HCT116 (cell line): ENCODE results near the gene SPI1. TPM values are rescaled to one million over a fixed set of nuclear protein-coding genes. Genes with fewer than 3 reads are reported as not detected.

Experiments used
- ATAC-seq: fragments of 200-7000 bp; cut with Tn5 transposase; 2 replicates; pipeline ENCODE4 v1.9.1; 2020; ENCODE audit warnings: mild to moderate bottlenecking, moderate library complexity
- BruUV-seq: library from RNA; stranded (reverse); fragments of 400-500 nt; replicated peaks from 2 replicates; lab custom pipeline; 2021; lab: Mats Ljungman, UMichigan
- CTCF ChIA-PET: fragments of 300-600 bp; sonication (Branson Sonifier 250); formaldehyde crosslinking; loops from one replicate; lab custom pipeline; 2021; ENCODE audit warnings: antibody characterized with exemption; lab: Charles Lee
- POLR2A ChIA-PET: fragments of 300-600, 350-600 bp; sonication (Branson Sonifier 250); formaldehyde crosslinking; loops from one replicate; lab custom pipeline; 2021; ENCODE audit warnings: antibody characterized with exemption; lab: Charles Lee
- RAD21 ChIA-PET, 2 experiments: fragments of 300-600 bp; sonication (Branson Sonifier 250); formaldehyde crosslinking; loops; one replicate each; lab custom pipeline; 2023; ENCODE audit warnings: low total read pairs in 2 of 2; ENCODE audit not compliant: uncharacterized antibody in 2 of 2, unreplicated experiment in 2 of 2, low non-redundant PET in 1 of 2; lab: Charles Lee
- DNase-seq: peaks from one replicate; pipeline ENCODE4 v3.0.0-alpha.2; 2010; ENCODE audit warnings: low read depth, low spot score
- H2AFZ ChIP-seq: fragments of 200-600 bp; shearing (Covaris generic), sonication (generic); 2 replicates; pipeline ENCODE4 v1.6.1; 2017; ENCODE audit warnings: low read depth, mixed run types, mixed read lengths, antibody characterized with exemption, low read length; ENCODE audit not compliant: poor library complexity, severe bottlenecking
- H3K27ac ChIP-seq: 2 replicates; pipeline ENCODE4 v1.5.1; 2012; ENCODE audit warnings: low read depth, low read length
- H3K27me3 ChIP-seq: fragments of 200-600 bp; sonication (generic); 2 replicates; pipeline ENCODE4 v1.6.1; 2016; ENCODE audit warnings: mixed run types, low read length, mixed read lengths; ENCODE audit not compliant: insufficient read depth
- H3K36me3 ChIP-seq, 2 experiments: fragments of 200-500 bp in 1 of 2; fragments of 200-600 bp in 1 of 2; sonication (Bioruptor generic) in 1 of 2; sonication (generic) in 1 of 2; 2 replicates each; pipeline versions ENCODE4 v1.5.1 to v1.6.1; 2014 to 2016; ENCODE audit warnings: low read length in 2 of 2, inconsistent platforms in 1 of 2, mixed read lengths in 1 of 2, mixed run types in 1 of 2; ENCODE audit not compliant: insufficient read depth in 2 of 2, control insufficient read depth in 1 of 2
- H3K4me1 ChIP-seq, 2 experiments: fragments of 200-600 bp in 1 of 2; sonication (generic) in 1 of 2; 2 replicates each; pipeline versions ENCODE4 v1.5.1 to v1.6.1; 2012 to 2017; ENCODE audit warnings: low read length in 2 of 2, inconsistent platforms in 1 of 2, mild to moderate bottlenecking in 1 of 2, mixed read lengths in 1 of 2, mixed run types in 1 of 2, moderate library complexity in 1 of 2; ENCODE audit not compliant: insufficient read depth in 2 of 2, control insufficient read depth in 1 of 2
- H3K4me2 ChIP-seq: fragments of 200-600 bp; sonication (generic); 2 replicates; pipeline ENCODE4 v1.6.1; 2017; ENCODE audit warnings: mixed run types, low read length, mixed read lengths
- H3K4me3 ChIP-seq, 2 experiments: fragments of 200-600 bp in 1 of 2; sonication (generic) in 1 of 2; replicated peaks in 1 of 2; 2 replicates each; pipeline ENCODE4 v1.5.1; 2011 to 2016; ENCODE audit warnings: low read length in 2 of 2, control low read depth in 1 of 2, low read depth in 1 of 2, mild to moderate bottlenecking in 1 of 2, mixed read lengths in 1 of 2, mixed run types in 1 of 2
- H3K79me2 ChIP-seq: fragments of 200-600 bp; sonication (generic); 2 replicates; pipeline ENCODE4 v1.6.1; 2017; ENCODE audit warnings: mild to moderate bottlenecking, mixed run types, low read length, moderate library complexity, mixed read lengths; ENCODE audit not compliant: insufficient read depth
- H3K9ac ChIP-seq: fragments of 200-600 bp; sonication (generic); 2 replicates; pipeline ENCODE4 v1.6.1; 2016; ENCODE audit warnings: low read length, mixed read lengths
- H3K9me2 ChIP-seq: fragments of 200-600 bp; sonication (generic), shearing (Covaris generic); 2 replicates; pipeline ENCODE4 v1.6.1; 2017; ENCODE audit warnings: mixed run types, mild to moderate bottlenecking, moderate library complexity; ENCODE audit not compliant: insufficient read depth
- H3K9me3 ChIP-seq, 2 experiments: fragments of 200-500 bp in 1 of 2; fragments of 200-600 bp in 1 of 2; sonication (Bioruptor generic) in 1 of 2; sonication (generic) in 1 of 2; 2 replicates each; pipeline ENCODE4 v1.6.1; 2014 to 2017; ENCODE audit warnings: low read length in 2 of 2, mixed read lengths in 2 of 2, inconsistent platforms in 1 of 2, low read depth in 1 of 2, mild to moderate bottlenecking in 1 of 2, mixed run types in 1 of 2, moderate library complexity in 1 of 2; ENCODE audit not compliant: control insufficient read depth in 1 of 2, insufficient read depth in 1 of 2
- H4K20me1 ChIP-seq: fragments of 200-600 bp; sonication (generic), shearing (Covaris generic); 2 replicates; pipeline ENCODE4 v1.6.1; 2017; ENCODE audit warnings: mixed run types, mild to moderate bottlenecking, moderate library complexity; ENCODE audit not compliant: insufficient read depth
- ATF3 ChIP-seq: IDR thresholded peaks from 2 replicates; pipeline ENCODE4 v1.6.1; 2012
- CBX3 ChIP-seq: IDR thresholded peaks from 2 replicates; pipeline ENCODE4 v1.6.1; 2012; ENCODE audit warnings: low read depth
- CTCF ChIP-seq, 3 experiments: fragments of 200-600 bp in 1 of 3; sonication (generic) in 1 of 3; IDR thresholded peaks in 2 of 3; conservative IDR thresholded peaks in 1 of 3; 2 replicates each; pipeline ENCODE4 v1.5.1; 2012 to 2017; ENCODE audit warnings: low read depth in 2 of 3, low read length in 2 of 3, antibody characterized with exemption in 1 of 3, borderline replicate concordance in 1 of 3, control low read depth in 1 of 3, mild to moderate bottlenecking in 1 of 3, mixed read lengths in 1 of 3, mixed run types in 1 of 3, moderate library complexity in 1 of 3; ENCODE audit not compliant: insufficient read depth in 1 of 3
- EGR1 ChIP-seq: IDR thresholded peaks from 2 replicates; pipeline ENCODE4 v1.6.1; 2012; ENCODE audit warnings: low read depth
- ELF1 ChIP-seq: IDR thresholded peaks from 2 replicates; pipeline ENCODE4 v1.6.1; 2012; ENCODE audit warnings: low read depth, borderline replicate concordance
- EZH2 ChIP-seq: fragments of 200-600 bp; sonication (generic); IDR thresholded peaks from 2 replicates; pipeline ENCODE4 v1.6.1; 2017; ENCODE audit warnings: antibody characterized with exemption, mixed run types
- EZH2phosphoT487 ChIP-seq: fragments of 200-600 bp; IDR thresholded peaks from 2 replicates; pipeline ENCODE4 v1.6.1; 2018; ENCODE audit warnings: antibody characterized with exemption, borderline replicate concordance
- JUND ChIP-seq: IDR thresholded peaks from 2 replicates; pipeline ENCODE4 v1.6.1; 2012
- MAX ChIP-seq: IDR thresholded peaks from 2 replicates; pipeline ENCODE4 v1.6.1; 2012
- POLR2AphosphoS5 ChIP-seq: IDR thresholded peaks from 2 replicates; pipeline ENCODE4 v1.6.1; 2011; ENCODE audit warnings: mild to moderate bottlenecking, low read depth, low read length, moderate library complexity
- RAD21 ChIP-seq: IDR thresholded peaks from 2 replicates; pipeline ENCODE4 v1.6.1; 2012; ENCODE audit warnings: low read depth, mild to moderate bottlenecking
- SIN3A ChIP-seq: IDR thresholded peaks from 2 replicates; pipeline ENCODE4 v1.6.1; 2012; ENCODE audit warnings: low read depth
- SRF ChIP-seq: IDR thresholded peaks from 2 replicates; pipeline ENCODE4 v1.6.1; 2012; ENCODE audit warnings: low read depth
- TCF7L2 ChIP-seq: IDR thresholded peaks from 2 replicates; pipeline ENCODE4 v1.7.0; 2011; ENCODE audit warnings: borderline replicate concordance, inconsistent platforms; ENCODE audit not compliant: insufficient read depth, insufficient read length; ENCODE audit errors: extremely low read depth
- YY1 ChIP-seq: IDR thresholded peaks from 2 replicates; pipeline ENCODE4 v1.6.1; 2011; ENCODE audit warnings: low read length, low read depth, moderate library complexity, mild to moderate bottlenecking; ENCODE audit not compliant: insufficient replicate concordance; ENCODE audit errors: extremely low read depth
- ZFX ChIP-seq: fragments of 450-650 bp; IDR thresholded peaks from 2 replicates; pipeline ENCODE4 v1.6.1; 2017
- ZNF274 ChIP-seq: fragments of 200-500 bp; sonication (Bioruptor generic); IDR thresholded peaks from 2 replicates; pipeline ENCODE4 v1.6.1; 2014; ENCODE audit warnings: mild to moderate bottlenecking, low read depth, low read length, inconsistent platforms
- intact Hi-C: fragments of 100-400 bp; cut with micrococcal nuclease; formaldehyde crosslinking; loops from 2 replicates; pipeline ENCODE4 v1.10.0; 2022
- total RNA-seq: library from RNA; stranded (reverse); gene quantifications from one replicate; pipeline ENCODE4 v1.2.1, GENCODE V29; 2021; ENCODE audit not compliant: unreplicated experiment

SPI1 gene
- total RNA-seq, 1 experiment from 2014 or later, result 0.32 TPM

GRCh38 chr11:47326198-47326597 is 52.1 kb downstream of the SPI1 start:
- Histone ChIP-seq H3K4me2 (no peak overlapping the region), H3K27ac (no peak overlapping the region), H3K9me2 (no peaks in the 10 kb centered on the region), H3K27me3 (no peaks in the 10 kb centered on the region), H3K4me3 (no peak overlapping the region), H3K79me2 (no peaks in the 10 kb centered on the region), H2AFZ (no peak overlapping the region), H3K9me3 (no peaks in the 10 kb centered on the region), H3K4me1 (no peaks in the 10 kb centered on the region), H3K36me3 (peaks cover 7 to 14% of the 10 kb centered on the region in 2 experiments; a peak in 3 of 4 replicates), H4K20me1 (no peaks in the 10 kb centered on the region), H3K9ac (no peak overlapping the region)
- no peak for TF ChIP-seq EZH2phosphoT487
- no peak for TF ChIP-seq SRF
- no peak for TF ChIP-seq EZH2
- no peak for TF ChIP-seq JUND
- TF ChIP-seq ZNF274, result no peak
- ATAC-seq (no peak), DNase-seq (no peak)
- ChIA-PET RAD21 (no interaction called here), POLR2A (no interaction called here), CTCF (no interaction called here)
- BruUV-seq, result no TSS peak
- intact Hi-C loops, result no loop called here

- H3K36me3 ChIP-seq, result peaks cover 7 to 14% of the 10 kb centered on the region in 2 experiments; a peak in 3 of 4 replicates
- intact Hi-C loops, result no loop called here
- DNase-seq, result no peak
- no peak for TF ChIP-seq MAX
- TF ChIP-seq ELF1, result no peak
- no peak for TF ChIP-seq CTCF (IDR thresholded peaks at IDR 0.05 in 2 of 3, conservative IDR thresholded peaks at IDR 0.05 in 1 of 3; ENCODE audit: borderline replicate concordance in 1 of 3, insufficient read depth in 1 of 3, low read depth in 2 of 3, low read length in 2 of 3)
- no peak for TF ChIP-seq ZFX
- no peak for TF ChIP-seq EZH2phosphoT487
- no peak for TF ChIP-seq EGR1
- TF ChIP-seq TCF7L2, result no peak
- TF ChIP-seq SRF, result no peak
- TF ChIP-seq POLR2AphosphoS5, result no peak
- TF ChIP-seq RAD21, result no peak
- TF ChIP-seq ATF3, result no peak
- no peak for TF ChIP-seq YY1
- no peak for TF ChIP-seq SIN3A
- no peak for TF ChIP-seq CBX3
- no TSS peak for BruUV-seq
- H3K4me3 ChIP-seq, result no peak overlapping the region
- H3K27me3 ChIP-seq, result no peaks in the 10 kb centered on the region
- H3K9me2 ChIP-seq, result no peaks in the 10 kb centered on the region
- H3K27ac ChIP-seq, result no peak overlapping the region
- POLR2A ChIA-PET, result no interaction called here
- H3K4me1 ChIP-seq, result no peaks in the 10 kb centered on the region
- H3K4me2 ChIP-seq, result no peak overlapping the region
- no peak overlapping the region for H3K9ac ChIP-seq
- RAD21 ChIA-PET, result no interaction called here
- H2AFZ ChIP-seq, result no peak overlapping the region
- CTCF ChIA-PET, result no interaction called here
- no peaks in the 10 kb centered on the region for H3K9me3 ChIP-seq
- no peak for ATAC-seq
- no peaks in the 10 kb centered on the region for H4K20me1 ChIP-seq
- no peaks in the 10 kb centered on the region for H3K79me2 ChIP-seq
These were observed 52.9 kb downstream of the SPI1 start for GRCh38 chr11:47325271-47326041.
